Measurements from ENCODE around the gene CORIN.

DNA sequence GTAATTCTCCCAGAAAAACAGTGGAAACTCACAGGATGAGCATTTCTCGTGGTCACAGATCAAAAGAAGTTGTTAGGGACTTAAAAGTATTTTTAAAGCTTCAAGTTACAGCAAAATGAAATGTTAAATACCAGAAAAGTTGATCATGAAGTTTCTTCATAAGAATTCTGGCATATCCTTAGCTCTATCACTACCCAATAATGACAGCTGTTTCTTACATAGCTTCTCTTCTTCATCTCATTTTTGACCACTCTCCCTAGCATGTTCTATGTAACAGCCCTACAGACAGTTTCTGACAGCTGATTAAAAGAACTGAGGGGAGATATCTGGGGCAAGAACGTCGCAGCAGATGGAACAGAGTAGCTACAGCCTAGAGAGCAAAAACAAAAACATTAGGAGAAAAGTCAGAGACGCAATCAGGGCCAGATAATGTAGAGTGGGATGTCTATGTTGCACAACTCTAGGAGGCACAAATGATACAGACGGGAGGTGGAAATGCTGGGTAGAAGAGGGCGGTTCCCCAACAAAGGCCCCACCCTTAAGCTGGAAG is 108.7 kb downstream of the CORIN start:
- TF ChIP-seq, protein P1, sequence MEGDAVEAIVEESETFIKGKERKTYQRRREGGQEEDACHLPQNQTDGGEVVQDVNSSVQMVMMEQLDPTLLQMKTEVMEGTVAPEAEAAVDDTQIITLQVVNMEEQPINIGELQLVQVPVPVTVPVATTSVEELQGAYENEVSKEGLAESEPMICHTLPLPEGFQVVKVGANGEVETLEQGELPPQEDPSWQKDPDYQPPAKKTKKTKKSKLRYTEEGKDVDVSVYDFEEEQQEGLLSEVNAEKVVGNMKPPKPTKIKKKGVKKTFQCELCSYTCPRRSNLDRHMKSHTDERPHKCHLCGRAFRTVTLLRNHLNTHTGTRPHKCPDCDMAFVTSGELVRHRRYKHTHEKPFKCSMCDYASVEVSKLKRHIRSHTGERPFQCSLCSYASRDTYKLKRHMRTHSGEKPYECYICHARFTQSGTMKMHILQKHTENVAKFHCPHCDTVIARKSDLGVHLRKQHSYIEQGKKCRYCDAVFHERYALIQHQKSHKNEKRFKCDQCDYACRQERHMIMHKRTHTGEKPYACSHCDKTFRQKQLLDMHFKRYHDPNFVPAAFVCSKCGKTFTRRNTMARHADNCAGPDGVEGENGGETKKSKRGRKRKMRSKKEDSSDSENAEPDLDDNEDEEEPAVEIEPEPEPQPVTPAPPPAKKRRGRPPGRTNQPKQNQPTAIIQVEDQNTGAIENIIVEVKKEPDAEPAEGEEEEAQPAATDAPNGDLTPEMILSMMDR (IDR thresholded peaks at IDR 0.05; ENCODE audit: insufficient read depth, low read length, poor library complexity, severe bottlenecking), result no peak
- no peak for TF ChIP-seq EZH2phosphoT487 (conservative IDR thresholded peaks at IDR 0.05; ENCODE audit: low read length)
